ENCODE measurements around the gene KLF16. TPM values are rescaled to one million over a fixed set of nuclear protein-coding genes. Genes with fewer than 3 reads are reported as not detected.
"Not testable (repeated sequence)": the region's sequence is repeated elsewhere in the genome, so short reads cannot be mapped to it uniquely, and the experiment has no call there.

Gene KLF16
- total and polyA plus RNA-seq, 3 donors from 2014 or later = 13.3 to 26.5 (median 14.7) TPM

DNA sequence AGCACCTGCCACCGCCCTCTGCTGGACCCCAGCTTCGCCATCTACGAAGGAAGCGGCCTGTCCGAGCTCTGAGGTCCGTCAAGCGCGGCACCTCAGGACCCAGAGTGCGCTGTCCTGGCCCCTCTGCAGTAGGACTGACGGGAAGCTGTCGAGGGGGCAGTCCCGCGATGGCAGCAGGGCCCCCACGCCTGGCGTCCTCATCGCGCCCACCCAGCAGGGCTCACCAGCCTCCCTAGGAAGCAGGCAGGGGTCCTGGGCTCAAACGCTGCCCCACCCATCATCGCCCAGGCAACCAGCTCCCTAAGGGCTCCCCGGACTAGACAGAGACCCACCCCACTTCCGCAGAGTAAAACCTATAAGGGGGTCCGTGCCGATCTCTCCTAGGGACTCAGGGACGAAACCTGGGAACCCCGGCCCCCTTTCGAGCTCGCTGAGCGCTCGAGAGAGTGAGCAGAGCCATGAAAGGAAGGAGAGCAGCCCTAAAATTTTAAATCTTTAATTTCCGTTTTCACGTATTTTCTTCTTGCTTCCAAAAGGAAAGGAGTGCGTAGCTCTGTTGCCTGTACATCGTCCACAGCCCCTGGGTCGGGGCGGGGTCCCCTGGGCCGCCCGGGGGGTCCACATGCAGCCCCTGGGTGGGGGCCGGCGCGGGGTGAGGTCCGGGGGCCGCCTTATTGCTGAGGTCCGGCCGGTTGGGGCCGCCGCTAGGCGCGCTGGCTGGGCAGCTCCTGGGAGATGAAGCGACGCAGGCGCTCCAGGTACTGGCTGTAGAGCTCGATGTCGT lies 13.3 kb upstream of the KLF16 start:
- peak overlapping the region; percentile 81 to 88 for H3K27ac ChIP-seq
- H3K4me3 ChIP-seq = peak overlapping the region; percentile 85 to 93
- intact Hi-C loops (cut with DNase I; ENCODE audit: low total_unique reads); DNase-seq; H3K27me3 ChIP-seq; H3K9me3 ChIP-seq; H3K36me3 ChIP-seq (ENCODE audit: low read depth, missing control alignments): not testable (repeated sequence)
- WGBS, 2 donors = 31 to 47% methylated on average over 25 to 40 of the region's 53 CpGs
- peaks cover 31% of the 10 kb centered on the region for H3K4me1 ChIP-seq

DNA sequence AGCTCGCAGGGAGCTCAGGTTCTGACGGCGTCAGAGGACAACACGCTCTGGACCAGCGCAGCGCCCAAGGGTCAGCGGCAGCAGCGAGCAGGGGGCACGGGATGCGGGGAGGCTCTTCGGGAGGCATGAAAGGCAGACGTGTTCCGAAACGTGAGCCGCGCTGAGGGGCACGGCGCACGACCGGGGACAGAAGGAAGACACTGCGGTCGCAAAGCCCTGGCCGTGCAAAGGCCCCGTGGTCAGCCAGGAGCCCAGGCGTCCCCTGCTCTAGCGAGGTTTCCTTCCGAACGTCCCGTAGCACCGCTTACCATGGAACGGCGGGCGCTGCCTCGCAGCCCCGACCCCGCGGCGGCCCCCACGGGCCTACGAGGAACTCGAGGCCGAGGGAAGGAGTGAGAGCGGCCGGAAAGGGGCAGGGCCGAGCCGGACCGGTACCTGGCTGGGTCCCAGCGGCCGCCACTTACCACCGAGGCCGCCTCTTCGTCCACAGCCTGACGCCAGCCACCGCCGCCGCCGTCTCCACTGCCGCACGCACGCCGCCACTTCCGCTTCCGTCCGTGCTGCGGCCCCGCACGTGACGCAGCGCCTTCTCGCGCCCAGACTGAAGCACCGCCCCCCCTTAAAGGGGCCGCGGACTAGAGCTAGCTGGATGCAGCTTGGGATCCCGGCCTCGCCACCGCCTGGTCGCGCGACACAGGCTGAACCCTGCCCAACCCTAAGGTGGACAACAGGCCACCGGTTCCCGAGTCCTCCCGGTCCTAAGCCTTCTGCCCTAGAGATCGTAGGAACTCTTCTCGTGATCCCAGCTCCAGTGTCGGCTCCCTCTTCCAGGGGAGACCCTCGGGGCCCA lies 12.5 kb upstream of the KLF16 start:
- H3K4me1 ChIP-seq = peaks cover 31% of the 10 kb centered on the region

DNA sequence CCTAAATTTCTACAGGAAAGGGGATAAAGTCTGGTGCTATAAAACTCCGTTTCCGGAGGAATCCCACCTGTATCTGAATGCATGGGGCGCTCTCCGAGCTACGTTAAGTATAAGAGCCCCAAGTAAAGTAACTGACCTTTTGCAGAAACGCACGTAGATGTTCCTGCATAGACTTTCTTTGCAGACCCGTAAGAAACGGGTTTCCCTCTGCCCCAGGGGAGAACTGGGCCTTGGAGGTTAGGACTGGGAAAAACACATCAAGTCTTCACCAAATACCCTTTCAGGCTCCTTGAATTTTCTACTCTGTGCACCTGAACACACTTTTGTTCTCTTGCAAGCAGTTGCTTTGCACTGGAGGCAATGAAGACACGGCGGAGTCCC lies 11.9 kb upstream of the KLF16 start:
- H3K36me3 ChIP-seq (ENCODE audit: low read depth, missing control alignments) = not testable (repeated sequence)
- 1 to 2% methylated on average over 9 to 11 of the region's 11 CpGs for WGBS, 2 donors
- peaks cover 31% of the 10 kb centered on the region for H3K4me1 ChIP-seq

More for the DNA sequence above, 12.5 kb upstream of the KLF16 start:
- DNase-seq = peak; percentile 98
- Histone ChIP-seq H3K4me3 (peak overlapping the region; percentile 85 to 93), H3K9me3 (no peaks in the 10 kb centered on the region), H3K27me3 (no peaks in the 10 kb centered on the region), H3K36me3 (ENCODE audit: low read depth, missing control alignments) (no peaks in the 10 kb centered on the region), H3K27ac (peak overlapping the region; percentile 81 to 88)
- 0 to 1% methylated on average over 11 to 87 of the region's 87 CpGs for WGBS, 2 donors
- intact Hi-C loops (cut with DNase I; ENCODE audit: low total_unique reads) = no loop called here
- peak; percentile 60 for TF ChIP-seq POLR2A (IDR thresholded peaks at IDR 0.05)
- TF ChIP-seq, protein P1, sequence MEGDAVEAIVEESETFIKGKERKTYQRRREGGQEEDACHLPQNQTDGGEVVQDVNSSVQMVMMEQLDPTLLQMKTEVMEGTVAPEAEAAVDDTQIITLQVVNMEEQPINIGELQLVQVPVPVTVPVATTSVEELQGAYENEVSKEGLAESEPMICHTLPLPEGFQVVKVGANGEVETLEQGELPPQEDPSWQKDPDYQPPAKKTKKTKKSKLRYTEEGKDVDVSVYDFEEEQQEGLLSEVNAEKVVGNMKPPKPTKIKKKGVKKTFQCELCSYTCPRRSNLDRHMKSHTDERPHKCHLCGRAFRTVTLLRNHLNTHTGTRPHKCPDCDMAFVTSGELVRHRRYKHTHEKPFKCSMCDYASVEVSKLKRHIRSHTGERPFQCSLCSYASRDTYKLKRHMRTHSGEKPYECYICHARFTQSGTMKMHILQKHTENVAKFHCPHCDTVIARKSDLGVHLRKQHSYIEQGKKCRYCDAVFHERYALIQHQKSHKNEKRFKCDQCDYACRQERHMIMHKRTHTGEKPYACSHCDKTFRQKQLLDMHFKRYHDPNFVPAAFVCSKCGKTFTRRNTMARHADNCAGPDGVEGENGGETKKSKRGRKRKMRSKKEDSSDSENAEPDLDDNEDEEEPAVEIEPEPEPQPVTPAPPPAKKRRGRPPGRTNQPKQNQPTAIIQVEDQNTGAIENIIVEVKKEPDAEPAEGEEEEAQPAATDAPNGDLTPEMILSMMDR (IDR thresholded peaks at IDR 0.05) = no peak

DNA sequence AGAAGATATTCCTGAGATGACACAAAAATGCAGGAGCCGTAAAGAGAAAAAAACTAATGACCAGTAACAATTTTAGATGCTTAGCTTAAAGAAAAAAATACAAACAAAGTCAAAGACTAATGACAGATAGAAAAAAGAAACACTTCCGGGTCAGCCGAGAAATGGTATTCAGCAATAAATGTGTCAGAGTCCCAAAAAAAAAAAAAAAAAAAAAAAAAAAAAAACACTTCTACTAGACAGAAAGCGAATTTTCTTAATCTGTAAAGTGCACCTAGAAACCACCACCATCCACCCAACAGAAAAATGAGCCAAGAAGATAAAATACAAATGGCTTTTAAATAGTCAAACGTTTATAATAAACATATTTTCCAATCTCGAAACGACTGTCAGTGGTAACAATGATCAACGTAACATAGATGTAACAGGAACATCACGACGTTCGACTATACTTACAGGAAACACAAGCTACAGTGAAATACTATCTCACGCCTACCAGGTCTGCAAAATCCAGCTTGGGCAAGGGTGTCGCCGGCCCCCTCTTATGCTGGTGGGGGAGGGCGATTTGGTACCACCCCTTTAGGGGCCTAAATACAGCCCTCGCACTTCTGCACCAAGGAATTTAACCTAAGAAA lies 11.3 kb upstream of the KLF16 start:
- Histone ChIP-seq H3K4me1 (peaks cover 31% of the 10 kb centered on the region), H3K27ac (peak overlapping the region in 1 of 2 donors; percentile 88), H3K4me3 (peak overlapping the region; percentile 85 to 93), H3K27me3 (no peaks in the 10 kb centered on the region), H3K9me3 (no peaks in the 10 kb centered on the region), H3K36me3 (ENCODE audit: low read depth, missing control alignments) (no peaks in the 10 kb centered on the region)
- 7 to 8% methylated on average over 16 of the region's 16 CpGs for WGBS, 2 donors
- DNase-seq = no peak
- TF ChIP-seq POLR2A (IDR thresholded peaks at IDR 0.05) = no peak
- TF ChIP-seq, protein P1 (IDR thresholded peaks at IDR 0.05) = no peak
- intact Hi-C loops (cut with DNase I; ENCODE audit: low total_unique reads) = no loop called here

More for the DNA sequence above, 11.9 kb upstream of the KLF16 start:
- Histone ChIP-seq H3K27ac (peak overlapping the region; percentile 81 to 88), H3K4me3 (peak overlapping the region; percentile 85 to 93)
- H3K9me3 ChIP-seq; intact Hi-C loops (cut with DNase I; ENCODE audit: low total_unique reads); H3K27me3 ChIP-seq; DNase-seq: not testable (repeated sequence)

DNA sequence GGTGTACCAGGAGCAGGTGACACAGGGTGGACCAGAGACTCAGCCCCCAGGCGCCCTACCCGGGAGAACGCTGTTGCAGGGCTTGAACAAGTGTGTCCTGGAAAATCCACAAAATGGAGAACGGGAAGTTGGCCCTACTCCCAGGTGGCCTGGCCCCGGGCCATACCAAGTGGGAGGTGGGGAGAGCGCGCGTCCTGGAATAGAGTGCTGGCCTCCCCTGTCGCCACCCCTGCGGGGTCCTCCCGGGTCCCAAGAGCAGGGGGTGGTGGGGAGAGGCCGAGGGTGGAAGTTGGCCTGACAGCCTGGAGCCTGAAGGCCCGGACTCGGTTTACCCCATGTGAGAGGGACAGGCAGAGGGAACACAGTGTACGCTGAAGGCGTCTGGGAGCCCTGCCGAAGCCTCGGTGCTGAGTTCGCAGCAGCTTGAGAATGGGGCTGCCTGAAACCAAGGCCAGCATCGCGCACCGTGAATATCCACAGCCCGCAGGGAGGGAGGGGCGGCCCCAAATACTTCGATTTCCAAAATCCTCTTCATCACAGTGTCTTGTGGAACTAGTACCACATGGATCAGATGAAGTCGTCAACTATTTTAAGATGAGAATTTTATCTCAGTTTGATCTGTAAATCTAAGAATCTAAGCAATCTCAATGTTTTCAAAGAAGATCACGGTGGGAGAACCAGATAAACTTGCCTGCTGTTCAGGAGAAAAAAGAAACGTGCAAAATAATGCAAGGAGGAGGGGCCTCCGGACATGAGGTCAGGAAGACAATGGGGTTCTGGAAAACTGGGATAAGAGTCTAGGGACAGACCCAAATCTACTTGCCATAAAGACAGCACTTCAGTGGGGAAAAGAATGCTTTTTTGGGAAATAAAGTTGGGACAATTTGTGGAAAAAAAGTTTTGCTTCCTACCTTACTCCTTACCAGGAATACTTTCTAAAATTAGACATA lies 10.4 kb upstream of the KLF16 start:
- Histone ChIP-seq H3K27me3 (no peaks in the 10 kb centered on the region), H3K36me3 (ENCODE audit: low read depth, missing control alignments) (no peaks in the 10 kb centered on the region), H3K9me3 (no peaks in the 10 kb centered on the region), H3K4me1 (peaks cover 31% of the 10 kb centered on the region), H3K27ac (peak overlapping the region; percentile 85 to 88), H3K4me3 (peak overlapping the region in 1 of 2 donors; percentile 24)
- peak; percentile 72 for DNase-seq
- 22 to 30% methylated on average over 26 to 29 of the region's 29 CpGs for WGBS, 2 donors
- TF ChIP-seq POLR2A (IDR thresholded peaks at IDR 0.05) = no peak
- TF ChIP-seq, protein P1 (IDR thresholded peaks at IDR 0.05) = no peak
- intact Hi-C loops (cut with DNase I; ENCODE audit: low total_unique reads) = no loop called here

All from testis (tissue), 3 donors.